Esophagus squamous epithelium (tissue), 5 donors: ENCODE results near the gene INVS. TPM values are rescaled to one million over a fixed set of nuclear protein-coding genes. Genes with fewer than 3 reads are reported as not detected.
"Not testable (repeated sequence)": the region's sequence is repeated elsewhere in the genome, so short reads cannot be mapped to it uniquely, and the experiment has no call there.

Experiments
- DNase-seq: peaks from one replicate; lab custom pipeline; 2025; lab: John Stamatoyannopoulos, UW
- H3K27ac ChIP-seq, 4 donors: fragments of 200-600 bp; sonication (generic); one replicate each; pipeline ENCODE4 v1.5.1; 2016 to 2019; ENCODE audit warnings: mild to moderate bottlenecking in 1 of 4
- H3K27me3 ChIP-seq, 4 donors: fragments of 200-600 bp; sonication (generic); 1 replicate in 3 of 4; 2 replicates in 1 of 4; pipeline versions ENCODE4 v1.5.1 to v1.6.0; 2017 to 2021; ENCODE audit warnings: antibody characterized with exemption in 1 of 4
- H3K36me3 ChIP-seq, 3 donors: fragments of 200-600 bp; sonication (generic); one replicate each; pipeline ENCODE4 v1.5.1; 2016 to 2019
- H3K4me1 ChIP-seq, 3 donors: fragments of 200-600 bp; sonication (generic); one replicate each; pipeline ENCODE4 v1.5.1; 2017 to 2019
- H3K4me3 ChIP-seq, 4 donors: fragments of 200-600 bp; sonication (generic); 1 replicate in 3 of 4; 2 replicates in 1 of 4; pipeline ENCODE4 v1.5.1; 2016 to 2019; ENCODE audit warnings: mild to moderate bottlenecking in 2 of 4, moderate library complexity in 1 of 4
- H3K9me3 ChIP-seq, 3 donors: fragments of 200-600 bp; sonication (generic); one replicate each; pipeline ENCODE4 v1.5.1; 2016 to 2019
- CTCF ChIP-seq, 6 experiments: fragments of 450-650 bp in 4 of 6; fragments of 200-600 bp in 2 of 6; sonication (generic) in 2 of 6; IDR thresholded peaks; one replicate each; pipeline ENCODE4 v1.5.1; 2016 to 2019; ENCODE audit warnings: antibody characterized with exemption in 6 of 6, mild to moderate bottlenecking in 4 of 6, moderate library complexity in 4 of 6
- POLR2A ChIP-seq, 4 donors: fragments of 450-650 bp; IDR thresholded peaks; one replicate each; pipeline ENCODE4 v1.6.1; 2017; ENCODE audit warnings: antibody characterized with exemption in 4 of 4, mild to moderate bottlenecking in 4 of 4, moderate library complexity in 3 of 4
- WGBS, 2 donors: methylation state at CpG; one replicate each; pipeline ENCODE4 v1.1.5; 2018; 5-methylcytosine and 5-hydroxymethylcytosine counted together
- intact Hi-C: fragments of 100-400 bp; cut with DNase I; formaldehyde crosslinking; loops from one replicate; pipeline ENCODE4 v1.15.0; 2022
- total RNA-seq, 4 donors: library from RNA; depleted of rRNA; stranded (reverse); fragments of >200 nt; gene quantifications; one replicate each; pipeline ENCODE4 v1.1.0, GENCODE V29; 2016
- donor health status: DM: yes; HTN: yes; CAD: no.

Gene INVS
- total RNA-seq, 4 donors from 2014 or later, result 8.9 to 24.4 (median 13.3) TPM

- 20 to 27% methylated on average over 2 of the region's 2 CpGs for WGBS, 2 donors
- H3K9me3 ChIP-seq, result no peaks in the 10 kb centered on the region
- H3K4me3 ChIP-seq, result no peak overlapping the region
- no peaks in the 10 kb centered on the region for H3K4me1 ChIP-seq
- H3K36me3 ChIP-seq, result peaks cover 0 to 18% (median 0%) of the 10 kb centered on the region in 3 donors
- DNase-seq, result no peak
- H3K27ac ChIP-seq, result no peak overlapping the region
- no peaks in the 10 kb centered on the region for H3K27me3 ChIP-seq
- TF ChIP-seq CTCF (IDR thresholded peaks at IDR 0.05) (peak in 2 of 6 experiments; percentile 25 to 33), POLR2A (IDR thresholded peaks at IDR 0.05) (no peak)
- intact Hi-C loops, result no loop called here
Measured at GRCh38 chr9:100222674-100223073, 123.6 kb downstream of the INVS start.

- Histone ChIP-seq H3K27ac (no peak overlapping the region), H3K36me3 (peaks cover 0 to 55% (median 5%) of the 10 kb centered on the region in 3 donors), H3K9me3 (no peaks in the 10 kb centered on the region), H3K4me1 (no peaks in the 10 kb centered on the region), H3K4me3 (no peak overlapping the region), H3K27me3 (no peaks in the 10 kb centered on the region)
- intact Hi-C loops, result no loop called here
- no peak for DNase-seq
- 86 to 87% methylated on average over 2 of the region's 2 CpGs for WGBS, 2 donors
- no peak for TF ChIP-seq POLR2A (IDR thresholded peaks at IDR 0.05)
- TF ChIP-seq CTCF (IDR thresholded peaks at IDR 0.05), result no peak
Measured at GRCh38 chr9:100227636-100228035, 128.6 kb downstream of the INVS start.

- Histone ChIP-seq H3K27ac (no peak overlapping the region), H3K4me1 (no peaks in the 10 kb centered on the region), H3K27me3 (no peaks in the 10 kb centered on the region), H3K4me3 (no peak overlapping the region), H3K9me3 (no peaks in the 10 kb centered on the region), H3K36me3 (peaks cover 0 to 55% (median 5%) of the 10 kb centered on the region in 3 donors)
- 79 to 83% methylated on average over 4 of the region's 4 CpGs for WGBS, 2 donors
- TF ChIP-seq POLR2A (IDR thresholded peaks at IDR 0.05), result no peak
- TF ChIP-seq CTCF (IDR thresholded peaks at IDR 0.05), result no peak
- intact Hi-C loops, result no loop called here
- no peak for DNase-seq
Measured at GRCh38 chr9:100228352-100228869, 129.4 kb downstream of the INVS start.

GRCh38 chr9:100229136-100229535 lies 130.1 kb downstream of the INVS start:
- DNase-seq, result no peak
- intact Hi-C loops, result no loop called here

GRCh38 chr9:100229561-100229960 lies 130.5 kb downstream of the INVS start:
- no peak for DNase-seq
- Histone ChIP-seq H3K4me1 (no peaks in the 10 kb centered on the region), H3K27ac (no peak overlapping the region), H3K36me3 (peaks cover 0 to 55% (median 5%) of the 10 kb centered on the region in 3 donors), H3K9me3 (no peaks in the 10 kb centered on the region), H3K4me3 (no peak overlapping the region), H3K27me3 (no peaks in the 10 kb centered on the region)
- TF ChIP-seq CTCF (IDR thresholded peaks at IDR 0.05) (no peak), POLR2A (IDR thresholded peaks at IDR 0.05) (no peak)
- WGBS, 2 donors, result 92 to 94% methylated on average over 3 of the region's 3 CpGs
- intact Hi-C loops, result no loop called here

More at GRCh38 chr9:100229136-100229535, 130.1 kb downstream of the INVS start:
- WGBS, 2 donors, result 76 to 78% methylated on average over 2 of the region's 2 CpGs
- no peak for TF ChIP-seq POLR2A (IDR thresholded peaks at IDR 0.05)
- no peak for TF ChIP-seq CTCF (IDR thresholded peaks at IDR 0.05)
- H3K4me3 ChIP-seq, result no peak overlapping the region
- no peaks in the 10 kb centered on the region for H3K9me3 ChIP-seq
- H3K4me1 ChIP-seq, result no peaks in the 10 kb centered on the region
- no peak overlapping the region for H3K27ac ChIP-seq
- H3K27me3 ChIP-seq, result no peaks in the 10 kb centered on the region
- peaks cover 0 to 55% (median 5%) of the 10 kb centered on the region in 3 donors for H3K36me3 ChIP-seq

- H3K27ac ChIP-seq, H3K9me3 ChIP-seq, intact Hi-C loops, H3K4me1 ChIP-seq, DNase-seq, H3K27me3 ChIP-seq, H3K4me3 ChIP-seq: not testable (repeated sequence)
- H3K36me3 ChIP-seq, result peaks cover 0 to 28% (median 4%) of the 10 kb centered on the region in 3 donors
- 100% methylated on average over 1 of the region's 7 CpGs for WGBS, 2 donors
Measured at GRCh38 chr9:100236986-100237385, 137.9 kb downstream of the INVS start.
